ENCODE measurements around the gene CNOT6.

DNA sequence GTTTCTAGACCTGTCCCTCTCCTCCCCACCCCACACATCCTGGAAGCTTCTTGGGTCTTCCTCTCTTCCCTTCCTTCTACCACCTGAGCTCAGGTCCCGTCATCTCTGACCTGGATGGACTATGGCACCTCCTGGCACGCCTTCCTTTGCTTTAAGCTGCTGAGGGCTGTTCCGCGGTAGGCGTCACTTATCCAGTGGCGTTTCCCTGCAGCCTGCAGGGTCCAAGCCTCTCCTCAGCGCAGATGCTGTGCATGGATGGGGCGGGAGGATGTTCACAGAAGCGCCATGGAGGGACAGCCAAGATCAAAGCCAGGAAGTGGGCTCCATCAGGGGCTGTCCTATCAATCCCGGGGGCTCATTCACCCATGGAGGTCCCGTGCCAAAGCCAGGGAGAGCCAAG, 23.8 kb upstream of the CNOT6 start:
- no peak for TF ChIP-seq GABPA (IDR thresholded peaks at IDR 0.05; ENCODE audit: low read depth)
- TF ChIP-seq, protein P1, sequence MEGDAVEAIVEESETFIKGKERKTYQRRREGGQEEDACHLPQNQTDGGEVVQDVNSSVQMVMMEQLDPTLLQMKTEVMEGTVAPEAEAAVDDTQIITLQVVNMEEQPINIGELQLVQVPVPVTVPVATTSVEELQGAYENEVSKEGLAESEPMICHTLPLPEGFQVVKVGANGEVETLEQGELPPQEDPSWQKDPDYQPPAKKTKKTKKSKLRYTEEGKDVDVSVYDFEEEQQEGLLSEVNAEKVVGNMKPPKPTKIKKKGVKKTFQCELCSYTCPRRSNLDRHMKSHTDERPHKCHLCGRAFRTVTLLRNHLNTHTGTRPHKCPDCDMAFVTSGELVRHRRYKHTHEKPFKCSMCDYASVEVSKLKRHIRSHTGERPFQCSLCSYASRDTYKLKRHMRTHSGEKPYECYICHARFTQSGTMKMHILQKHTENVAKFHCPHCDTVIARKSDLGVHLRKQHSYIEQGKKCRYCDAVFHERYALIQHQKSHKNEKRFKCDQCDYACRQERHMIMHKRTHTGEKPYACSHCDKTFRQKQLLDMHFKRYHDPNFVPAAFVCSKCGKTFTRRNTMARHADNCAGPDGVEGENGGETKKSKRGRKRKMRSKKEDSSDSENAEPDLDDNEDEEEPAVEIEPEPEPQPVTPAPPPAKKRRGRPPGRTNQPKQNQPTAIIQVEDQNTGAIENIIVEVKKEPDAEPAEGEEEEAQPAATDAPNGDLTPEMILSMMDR (IDR thresholded peaks at IDR 0.05 in 2 of 3, conservative IDR thresholded peaks at IDR 0.05 in 1 of 3; ENCODE audit: control insufficient read depth in 2 of 3, extremely low read depth in 1 of 3, insufficient read depth in 1 of 3, low read depth in 3 of 3, low read length in 3 of 3), result no peak
- TF ChIP-seq, protein P2, sequence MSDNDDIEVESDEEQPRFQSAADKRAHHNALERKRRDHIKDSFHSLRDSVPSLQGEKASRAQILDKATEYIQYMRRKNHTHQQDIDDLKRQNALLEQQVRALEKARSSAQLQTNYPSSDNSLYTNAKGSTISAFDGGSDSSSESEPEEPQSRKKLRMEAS (IDR thresholded peaks at IDR 0.05; ENCODE audit: low read depth, low read length), result no peak

Measured in GM12878 (cell line).